HG03571 (cell line): ENCODE measurements around the gene RWDD1.
"Not testable (repeated sequence)": the region's sequence is repeated elsewhere in the genome, so short reads cannot be mapped to it uniquely, and the experiment has no call there.

Source experiments
- ATAC-seq: cut with Tn5 transposase; IDR thresholded peaks from one replicate; pipeline ENCODE4 v1.9.1; 2021; ENCODE audit not compliant: unreplicated experiment

RWDD1 gene

DNA sequence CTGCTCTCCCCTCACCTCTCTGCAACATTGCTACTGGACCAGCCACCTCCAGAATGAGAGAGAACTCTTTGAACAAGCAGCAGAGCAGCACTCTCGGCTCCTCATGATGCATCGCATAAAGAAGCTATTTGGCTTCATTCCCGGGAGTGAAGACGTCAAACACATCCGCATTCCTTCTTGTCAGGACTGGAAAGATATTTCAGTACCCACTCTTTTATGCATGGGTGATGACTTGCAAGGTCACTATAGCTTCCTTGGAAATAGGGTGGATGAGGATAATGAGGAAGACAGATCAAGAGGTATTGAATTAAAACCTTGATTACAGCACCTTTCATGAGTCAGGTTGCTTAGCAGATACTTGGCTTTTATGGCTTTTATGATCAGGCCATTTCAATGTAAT lies 13.4 kb upstream of the RWDD1 start:
- no peak for ATAC-seq

DNA sequence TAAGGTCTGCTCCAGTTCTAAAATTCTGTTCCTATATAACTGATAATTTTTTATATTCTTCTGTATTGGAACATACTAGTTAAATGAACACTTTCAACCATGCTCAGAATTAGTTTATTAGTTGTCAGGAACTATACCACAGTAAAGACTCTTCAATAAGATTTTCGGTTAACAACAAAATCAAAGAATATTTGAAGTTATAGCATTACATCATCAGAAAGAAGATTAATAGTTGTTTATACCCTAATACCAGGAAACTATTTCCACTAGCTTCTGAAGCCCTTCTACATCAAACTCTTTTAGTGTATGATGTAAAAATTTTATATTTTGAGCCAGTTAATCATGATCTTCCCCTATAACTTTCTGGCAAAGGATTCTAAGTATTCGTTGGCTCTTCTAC lies 11.2 kb upstream of the RWDD1 start:
- no peak for ATAC-seq

DNA sequence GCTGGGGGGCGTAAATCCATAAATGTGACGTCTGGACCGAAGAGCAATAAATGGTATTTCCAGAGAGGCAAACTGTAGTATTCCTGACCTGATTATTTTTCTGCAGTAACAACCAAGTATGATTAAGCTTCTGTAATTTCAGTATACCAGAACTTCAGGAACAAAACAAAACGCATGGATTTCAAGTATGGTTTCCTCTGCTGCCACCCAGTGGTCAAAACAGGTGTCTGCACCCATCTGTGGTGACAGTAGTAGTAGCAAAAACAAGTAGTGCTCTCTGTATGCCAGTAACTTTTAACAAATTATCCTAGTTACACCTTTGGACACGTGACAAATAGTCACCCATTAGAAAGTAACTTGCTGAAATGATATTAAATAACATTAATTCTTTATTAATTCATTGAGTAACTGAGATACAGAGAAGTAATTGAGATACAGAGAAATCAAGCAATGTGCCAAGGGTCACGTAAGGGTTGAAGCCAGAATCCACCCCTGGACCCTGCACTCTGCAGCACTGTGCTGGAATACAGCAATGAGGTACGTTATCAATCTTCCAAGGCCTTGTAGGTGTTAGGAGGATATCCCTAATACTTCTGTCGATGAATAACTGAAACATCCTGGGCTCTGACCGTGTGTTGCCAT lies 9.8 kb upstream of the RWDD1 start:
- ATAC-seq: peak; percentile 60

DNA sequence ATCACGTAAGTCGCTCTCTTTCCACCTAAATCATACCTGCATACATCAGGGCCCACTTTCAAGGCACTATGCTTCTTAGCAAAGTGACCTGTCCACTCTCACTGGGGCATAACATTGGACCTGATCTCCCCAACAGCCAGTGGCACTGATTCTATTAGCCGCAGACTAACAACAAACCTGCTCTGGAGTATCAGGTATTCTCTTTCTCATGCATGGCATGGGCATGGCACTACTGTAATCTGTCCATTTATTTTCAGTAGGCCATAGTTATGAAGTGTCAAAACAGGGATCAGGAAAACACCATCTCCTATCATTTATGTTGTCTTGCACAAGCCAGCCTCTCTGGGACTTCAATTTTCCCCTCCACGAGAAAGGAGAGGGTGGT lies 9.3 kb upstream of the RWDD1 start:
- ATAC-seq: no peak

DNA sequence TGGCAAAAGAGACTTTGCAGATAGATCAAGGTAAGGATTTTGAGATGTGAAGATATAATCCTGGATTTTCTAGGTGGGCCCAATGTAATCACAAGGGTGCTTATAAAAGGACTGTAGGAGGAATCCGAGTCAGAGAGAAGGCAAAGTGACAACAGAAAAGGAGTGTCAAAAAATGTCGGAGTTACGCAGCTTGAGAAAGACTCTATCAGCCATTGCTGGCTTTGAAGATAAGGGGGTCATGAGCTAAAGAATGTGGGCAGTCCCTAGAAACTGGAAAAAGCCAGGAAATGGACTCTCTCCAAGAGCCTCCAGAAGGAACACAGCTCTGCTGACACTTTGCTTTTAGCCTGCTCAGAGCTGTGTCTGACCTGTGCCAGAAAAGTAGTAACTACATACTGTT lies 8.7 kb upstream of the RWDD1 start:
- no peak for ATAC-seq

DNA sequence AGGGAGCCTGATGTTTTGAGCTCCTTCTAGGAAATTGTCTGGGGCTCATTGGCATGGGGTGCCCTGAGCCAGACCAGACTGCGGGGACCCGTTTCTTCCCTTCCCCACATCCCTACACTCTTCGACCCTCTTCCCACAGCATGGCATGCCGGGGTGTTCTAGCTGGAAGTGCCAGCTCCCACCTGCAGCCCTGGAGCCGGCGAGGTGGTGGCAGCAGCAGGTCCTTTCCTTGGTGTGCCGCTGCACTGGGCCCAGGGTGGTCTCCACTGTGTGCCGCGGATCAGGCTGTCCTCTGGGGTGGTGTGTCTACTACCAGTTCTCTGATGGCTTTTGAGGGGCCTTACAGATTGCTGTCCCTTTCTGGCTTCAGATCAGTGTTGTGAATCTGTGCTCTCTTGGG lies 7.5 kb upstream of the RWDD1 start:
- ATAC-seq: no peak

DNA sequence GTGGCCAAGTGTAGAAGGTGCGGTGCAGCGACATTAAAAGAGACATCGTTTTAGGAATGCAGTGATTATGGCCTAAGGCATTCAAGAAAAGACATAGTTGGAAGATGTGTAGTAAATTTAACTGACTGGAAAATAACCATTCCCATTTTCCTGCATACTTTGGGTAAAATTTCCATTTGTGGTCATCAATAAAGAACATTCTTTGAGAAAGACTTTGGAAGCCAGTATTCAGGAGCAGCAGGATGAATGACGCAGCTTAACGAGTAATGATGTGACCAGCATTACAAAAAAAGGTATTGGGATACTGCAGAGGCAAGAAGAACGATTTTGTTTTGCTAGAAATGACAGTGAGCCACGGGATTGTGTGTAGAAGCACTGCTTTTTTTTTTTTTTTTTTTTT lies 7.0 kb upstream of the RWDD1 start:
- no peak for ATAC-seq

DNA sequence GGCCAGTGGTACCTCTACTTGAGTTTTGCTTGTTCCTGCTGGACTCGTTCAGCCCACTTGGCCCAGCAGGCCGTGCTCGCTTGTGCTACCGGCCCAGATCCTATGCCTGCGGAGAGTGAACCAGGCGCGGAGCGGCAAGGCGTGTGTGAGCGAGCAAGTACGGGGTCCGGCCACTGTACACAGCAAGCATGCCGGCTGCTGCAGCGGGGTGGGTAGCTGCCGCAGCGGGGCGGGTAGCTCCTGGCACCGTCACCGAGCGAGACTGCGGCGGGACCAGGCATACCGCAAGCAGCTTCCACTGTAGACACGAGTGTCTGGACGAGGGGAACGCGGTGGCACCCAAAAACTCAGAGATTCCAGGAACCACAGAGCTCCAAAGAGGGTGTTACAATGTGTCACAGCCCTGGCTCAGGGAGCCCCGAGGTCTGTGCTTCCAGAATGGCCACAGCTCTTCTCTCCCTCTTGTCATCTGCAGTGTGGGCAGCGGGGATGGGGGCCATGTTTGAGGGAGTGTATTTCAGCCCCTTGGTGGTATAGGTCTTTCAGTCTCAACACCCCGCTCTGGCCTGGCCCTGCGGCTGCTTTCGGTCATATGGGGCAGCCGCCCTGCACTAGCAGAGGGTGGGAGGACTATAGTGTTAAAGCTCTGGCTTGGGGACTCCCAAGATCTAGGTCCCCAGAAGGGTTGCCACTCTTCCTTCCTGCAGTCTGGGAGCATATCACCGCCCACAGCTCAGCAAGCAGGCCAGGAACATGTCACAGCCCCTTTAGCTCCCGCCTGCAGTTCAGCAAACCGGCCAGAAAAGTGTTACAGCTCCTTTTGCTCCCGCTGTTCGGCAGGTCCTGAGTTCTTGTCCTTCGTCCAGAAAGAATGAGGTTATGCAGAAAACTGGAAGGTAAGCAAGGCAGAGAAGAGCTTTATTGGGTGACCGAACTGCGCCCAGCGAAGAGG lies 6.1 kb upstream of the RWDD1 start:
- ATAC-seq: no peak

DNA sequence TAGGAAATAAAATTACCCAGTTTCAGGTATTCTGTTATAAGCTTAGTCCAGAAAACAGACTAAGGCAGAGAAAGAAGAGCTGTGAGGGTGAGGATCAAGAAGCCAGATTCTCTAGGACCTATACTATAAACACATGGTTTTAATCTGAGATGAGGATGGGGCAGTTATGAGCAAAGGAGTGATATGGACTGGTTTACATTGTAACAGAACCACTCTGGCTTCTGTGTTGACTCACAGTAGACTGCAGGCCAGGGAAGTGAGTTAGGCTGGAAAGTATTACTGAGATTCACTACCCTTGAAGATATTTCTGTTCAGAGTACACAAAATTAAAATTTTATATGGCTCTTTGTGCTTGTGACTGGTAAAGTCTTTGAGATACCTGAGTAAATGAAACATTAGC lies 3.2 kb upstream of the RWDD1 start:
- no peak for ATAC-seq

DNA sequence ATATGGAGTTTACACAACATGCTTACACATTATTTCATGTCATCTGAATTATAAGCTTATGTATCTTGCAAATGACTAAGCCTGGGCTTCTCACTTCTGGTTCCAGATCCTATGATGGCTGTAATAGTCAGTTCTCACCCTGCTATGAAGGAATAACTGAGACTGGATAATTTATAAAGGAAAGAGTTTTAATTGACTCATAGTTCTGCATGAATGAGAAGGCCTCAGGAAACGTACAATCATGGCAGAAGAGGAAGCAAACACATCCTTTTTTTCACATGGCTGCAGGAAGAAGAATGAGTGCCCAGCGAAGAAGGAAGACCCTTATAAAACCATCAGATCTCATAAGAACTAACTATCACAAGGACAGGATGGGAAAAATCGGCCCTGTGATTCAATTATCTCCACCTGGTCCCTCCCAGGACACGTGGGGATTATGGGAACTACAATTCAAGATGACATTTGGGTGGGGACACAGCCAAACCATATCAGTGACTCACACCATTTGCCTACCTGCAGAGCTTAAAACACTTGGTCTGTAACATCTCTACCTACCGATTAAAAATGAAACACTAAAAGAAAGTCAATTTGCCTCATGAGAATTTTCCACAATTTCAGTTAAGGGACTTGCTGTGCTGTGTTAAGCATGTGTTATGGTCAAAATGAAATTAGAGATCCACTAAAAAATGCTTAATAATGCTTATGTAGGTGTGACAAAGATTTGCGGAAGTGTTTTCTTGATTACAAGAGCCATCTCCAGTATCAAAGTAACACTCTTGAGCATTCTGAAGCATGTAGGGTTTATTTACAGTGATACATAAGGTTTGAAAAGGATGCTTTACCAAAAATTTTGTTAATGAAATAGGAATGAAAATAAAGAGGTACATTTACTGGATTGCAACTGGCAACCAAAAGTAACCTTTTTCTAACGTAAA lies 2.2 kb upstream of the RWDD1 start:
- ATAC-seq: no peak

DNA sequence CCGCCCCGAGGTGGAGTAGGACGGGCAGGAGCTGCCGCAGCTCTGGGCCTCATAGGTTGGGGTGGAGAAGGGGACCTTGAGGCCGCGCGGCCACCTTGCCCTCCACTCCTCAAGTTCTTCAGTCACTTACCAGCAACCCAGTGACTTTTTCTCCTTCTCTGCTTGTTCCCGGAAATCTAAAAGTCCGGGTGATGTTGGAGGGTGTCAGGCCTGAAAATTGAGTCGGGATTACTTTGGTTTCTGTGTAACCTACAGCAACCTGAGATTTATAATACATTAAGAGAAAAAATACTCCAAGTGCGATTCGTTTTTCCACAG lies 338 bp downstream of the RWDD1 start:
- no peak for ATAC-seq

DNA sequence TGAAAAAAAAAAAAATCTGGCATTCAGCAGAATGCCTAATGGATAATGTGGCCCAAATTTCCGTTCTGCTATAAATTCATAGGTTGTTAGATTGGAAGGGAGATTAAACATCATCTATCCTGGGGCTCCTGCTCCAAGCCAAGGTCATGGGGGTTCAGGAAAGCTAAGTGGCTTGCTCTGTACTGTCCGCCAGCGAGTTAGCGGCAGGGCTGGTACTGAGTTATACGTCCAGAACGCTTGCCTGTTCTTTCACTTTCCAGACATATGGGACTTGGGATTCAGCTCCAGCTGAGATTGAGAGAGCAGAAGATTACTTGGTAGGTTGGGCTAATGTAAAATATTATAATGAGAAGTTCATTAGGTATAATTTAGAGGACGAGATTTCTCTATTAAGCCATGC lies 858 bp downstream of the RWDD1 start:
- ATAC-seq: no peak

DNA sequence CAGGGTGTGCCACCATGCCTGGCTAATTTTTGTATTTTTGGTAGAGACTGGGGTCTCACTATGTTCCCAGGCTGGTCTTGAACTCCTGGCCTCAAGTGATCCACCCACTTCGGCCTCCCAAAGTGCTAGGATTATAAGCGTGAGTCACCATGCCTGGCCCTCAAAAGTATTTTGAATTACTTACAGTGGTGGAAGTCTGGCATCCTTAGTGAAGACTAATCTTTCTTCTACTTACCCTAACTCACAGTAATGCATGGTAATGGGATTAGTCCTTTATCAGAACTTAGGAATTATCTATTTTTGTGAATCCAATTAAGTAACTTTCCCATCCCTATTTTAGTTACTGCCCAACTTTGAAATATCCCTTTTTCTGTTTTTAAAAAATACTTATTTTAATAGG lies 3.9 kb downstream of the RWDD1 start:
- no peak for ATAC-seq

DNA sequence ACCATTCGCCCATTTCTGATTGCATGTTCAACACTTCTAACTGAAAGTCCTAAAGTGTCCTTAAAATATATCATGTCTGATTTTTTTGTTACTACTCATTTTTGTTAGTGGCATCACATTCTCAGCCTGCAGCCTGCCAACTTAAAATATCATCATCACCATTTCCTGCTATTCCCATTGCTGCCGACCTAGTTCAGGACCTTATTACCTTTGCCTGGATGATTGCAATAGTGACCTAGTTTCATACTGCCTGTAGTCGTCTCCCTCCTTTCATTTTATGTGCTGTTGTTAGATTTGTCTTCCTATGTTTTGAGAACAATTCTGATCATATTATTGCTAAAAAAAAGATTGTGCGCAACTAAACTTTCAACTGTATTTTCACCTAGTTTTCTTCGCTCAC lies 6.2 kb downstream of the RWDD1 start:
- no peak for ATAC-seq

DNA sequence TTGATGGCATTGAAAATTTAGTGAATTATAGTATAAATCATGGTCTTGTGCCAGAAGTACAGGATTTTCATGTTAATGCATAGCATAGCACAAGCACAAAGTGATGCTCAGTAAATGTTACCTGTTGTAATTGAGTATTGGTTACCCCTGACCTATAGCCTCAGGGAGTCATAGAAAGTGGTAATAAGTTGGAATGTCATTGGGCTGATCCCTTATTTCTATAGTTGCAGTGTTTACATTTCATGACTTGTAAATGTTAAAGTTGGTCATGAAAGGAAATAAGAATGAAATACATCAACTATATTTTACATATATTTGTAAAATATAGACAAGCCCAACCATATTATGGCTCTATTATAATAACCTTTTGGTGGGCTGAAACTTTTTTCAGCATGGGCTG lies 7.0 kb downstream of the RWDD1 start:
- no peak for ATAC-seq

DNA sequence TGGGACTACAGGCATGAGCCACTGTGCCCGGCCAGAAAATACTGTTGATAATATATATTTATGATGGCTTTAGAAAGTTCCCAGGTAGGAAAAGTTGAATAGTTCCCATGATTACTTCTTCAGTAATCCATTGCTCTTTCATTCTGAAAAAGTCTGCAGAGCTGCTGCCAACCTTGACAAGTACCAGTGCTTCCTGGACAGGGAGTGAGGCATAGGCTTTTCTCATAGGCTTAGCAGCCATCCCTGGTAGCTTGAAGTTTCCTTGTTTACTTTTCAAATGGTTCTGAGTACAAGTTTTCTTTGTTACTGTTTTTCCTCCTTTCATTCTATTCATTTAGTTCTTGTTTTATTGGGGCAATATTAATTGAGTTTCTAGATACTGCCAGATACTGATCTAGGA lies 7.8 kb downstream of the RWDD1 start:
- no peak for ATAC-seq

DNA sequence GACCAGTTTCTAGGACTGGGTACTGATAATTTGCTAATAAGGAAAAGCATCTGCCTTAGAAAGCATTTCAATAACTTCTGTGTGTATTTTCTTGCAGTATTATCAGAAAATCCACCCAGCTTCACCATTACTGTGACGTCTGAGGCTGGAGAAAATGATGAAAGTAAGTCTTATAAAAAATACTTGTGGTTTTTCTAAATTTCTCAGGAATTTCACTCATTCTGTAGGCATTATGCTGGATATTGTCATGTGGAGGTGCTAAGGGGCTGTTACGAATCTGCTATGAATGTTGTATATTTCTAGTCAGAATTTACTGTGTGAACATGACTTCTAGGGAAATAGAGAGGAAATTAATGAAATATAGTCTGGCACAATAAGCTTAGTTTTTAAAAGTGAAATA lies 8.9 kb downstream of the RWDD1 start:
- no peak for ATAC-seq

DNA sequence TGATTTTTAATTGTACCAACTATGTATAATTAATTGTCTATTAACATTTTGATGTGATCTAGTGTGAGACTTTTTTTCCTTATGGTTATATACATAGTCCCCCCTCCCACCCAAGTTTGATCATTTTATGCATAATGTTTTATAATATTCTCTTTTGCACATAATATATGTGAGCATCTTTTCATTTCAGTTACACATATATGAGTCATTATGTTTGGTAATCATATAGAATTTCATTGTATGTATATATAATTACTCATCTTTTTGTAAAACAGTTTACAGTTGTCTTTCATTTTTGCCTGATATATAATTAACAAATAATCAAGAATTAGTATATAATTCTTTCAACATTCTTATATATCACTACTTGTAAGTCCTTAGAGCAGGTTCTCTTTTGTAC lies 15.0 kb downstream of the RWDD1 start:
- ATAC-seq: no peak

DNA sequence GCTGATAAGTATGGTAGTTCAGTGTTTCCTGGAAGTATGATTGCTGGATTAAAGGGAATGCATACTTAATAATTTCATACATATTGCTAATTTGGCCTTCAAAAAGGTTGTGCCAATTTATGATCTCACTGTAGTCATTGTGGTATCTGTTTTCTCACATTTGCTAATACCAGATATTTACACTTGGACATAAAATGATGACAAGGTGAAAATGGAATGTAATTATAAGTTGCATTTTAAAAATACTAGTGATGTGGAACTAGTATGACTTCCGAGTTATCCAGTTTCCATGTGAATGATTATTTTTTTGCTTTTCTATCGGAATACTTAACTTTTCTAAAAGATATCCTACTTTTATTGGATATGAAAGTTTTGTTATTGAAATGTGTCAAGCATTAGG lies 15.4 kb downstream of the RWDD1 start:
- no peak for ATAC-seq

DNA sequence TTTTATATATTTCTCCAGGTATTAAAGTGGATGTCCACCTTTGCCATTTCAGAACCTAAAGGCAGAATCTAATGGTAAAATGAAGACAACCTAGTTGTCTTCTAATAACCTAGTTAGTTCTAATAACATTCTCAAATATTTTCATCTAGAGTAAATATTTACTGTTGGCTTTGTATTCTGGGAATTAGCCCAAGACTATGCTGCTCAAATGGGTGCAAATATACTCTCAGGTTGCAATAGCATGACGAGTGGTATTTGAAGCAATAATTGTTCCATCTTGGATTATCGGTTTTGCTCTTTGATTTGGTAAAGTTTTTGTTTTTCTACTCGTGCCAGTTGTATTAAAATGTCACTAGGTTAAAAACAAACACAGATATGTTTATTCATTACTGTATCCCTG lies 23.9 kb downstream of the RWDD1 start:
- no peak for ATAC-seq

DNA sequence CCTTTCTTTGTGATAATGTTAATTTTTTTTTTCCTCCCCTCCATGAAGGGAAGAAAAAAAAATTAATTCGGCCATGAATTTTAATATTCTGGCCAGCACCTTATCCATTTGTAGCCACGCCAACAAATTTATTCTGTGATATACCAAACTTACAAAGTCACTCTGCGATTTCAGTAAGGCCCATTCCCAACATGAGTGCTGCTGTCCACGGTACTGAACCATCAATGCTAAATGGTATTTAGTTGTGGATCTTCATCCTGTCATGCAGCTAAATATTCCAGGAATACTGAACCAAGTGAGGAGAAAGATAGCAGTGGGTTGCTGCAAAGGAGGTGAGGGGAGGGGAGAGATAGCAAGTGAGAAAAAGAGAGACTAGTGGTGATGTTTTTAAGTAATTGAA lies 25.5 kb downstream of the RWDD1 start:
- ATAC-seq: no peak

DNA sequence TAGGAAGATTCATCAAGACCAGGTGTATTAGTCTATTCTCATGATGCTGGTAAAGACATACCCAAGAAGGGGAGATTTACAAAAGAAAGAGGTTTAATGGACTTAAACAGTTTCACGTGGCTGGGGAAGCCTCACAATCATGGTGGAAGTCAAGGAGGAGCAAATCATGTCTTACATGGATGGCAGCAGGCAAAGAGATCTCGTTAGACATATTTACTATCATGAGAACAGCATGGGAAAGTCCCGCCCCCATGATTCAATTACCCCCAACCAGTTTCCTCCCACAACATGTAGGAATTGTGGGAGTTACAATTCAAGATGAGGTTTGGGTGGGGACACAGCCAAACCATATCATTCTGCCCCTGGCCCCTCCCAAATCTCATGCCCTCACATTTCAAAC lies 32.6 kb downstream of the RWDD1 start:
- ATAC-seq: not testable (repeated sequence)
